HepG2 (cell line): ENCODE measurements around the gene PCGF3. TPM values are rescaled to one million over a fixed set of nuclear protein-coding genes. Genes with fewer than 3 reads are reported as not detected.

Source experiments
- BHLHE40 ChIP-seq: IDR thresholded peaks from 2 replicates; pipeline ENCODE4 v1.6.1; 2011; ENCODE audit warnings: low read length, improper control_type of control experiment
- CEBPG ChIP-seq: IDR thresholded peaks from 2 replicates; pipeline ENCODE4 v1.6.1; 2016
- GATA4 ChIP-seq: sonication (generic); IDR thresholded peaks from 2 replicates; pipeline ENCODE4 v1.6.1; 2016; ENCODE audit warnings: antibody characterized with exemption, low read depth, borderline replicate concordance
- HINFP ChIP-seq: sonication (generic); formaldehyde crosslinking; IDR thresholded peaks from 2 replicates; pipeline ENCODE4 v1.4.0; 2020; ENCODE audit warnings: low read depth, mild to moderate bottlenecking, missing genetic modification reagents
- HMGA1 ChIP-seq: sonication (generic); formaldehyde crosslinking; conservative IDR thresholded peaks from 2 replicates; pipeline ENCODE4 v1.4.0; 2020; ENCODE audit warnings: missing genetic modification reagents
- HNF4G ChIP-seq, 2 experiments: sonication (generic) in 1 of 2; formaldehyde crosslinking in 1 of 2; IDR thresholded peaks; 2 replicates each; pipeline versions ENCODE4 v1.4.0 to v1.6.1; 2011 to 2020; ENCODE audit warnings: borderline replicate concordance in 2 of 2, low read depth in 2 of 2, mild to moderate bottlenecking in 2 of 2, low read length in 1 of 2, missing genetic modification reagents in 1 of 2, moderate library complexity in 1 of 2
- MEF2D ChIP-seq: sonication (generic); formaldehyde crosslinking; IDR thresholded peaks from 2 replicates; pipeline ENCODE4 v1.5.1; 2020; ENCODE audit warnings: mild to moderate bottlenecking, missing genetic modification reagents
- NR2F6 ChIP-seq, 2 experiments: IDR thresholded peaks; 2 replicates each; pipeline ENCODE4 v1.6.1; 2016; ENCODE audit warnings: antibody characterized with exemption in 1 of 2, mild to moderate bottlenecking in 1 of 2
- SAFB2 ChIP-seq: sonication (generic); formaldehyde crosslinking; IDR thresholded peaks from 2 replicates; pipeline ENCODE4 v1.5.1; 2020; ENCODE audit warnings: missing genetic modification reagents, low read depth, mild to moderate bottlenecking, borderline replicate concordance
- SMAD3 ChIP-seq: sonication (generic); formaldehyde crosslinking; IDR thresholded peaks from 2 replicates; pipeline ENCODE4 v1.4.0; 2020; ENCODE audit warnings: missing genetic modification reagents
- SOX13 ChIP-seq, 3 experiments: fragments of 450-650 bp in 1 of 3; sonication (generic) in 1 of 3; formaldehyde crosslinking in 1 of 3; IDR thresholded peaks in 2 of 3; conservative IDR thresholded peaks in 1 of 3; 2 replicates each; pipeline versions ENCODE4 v1.5.0 to v1.6.1; 2016 to 2020; ENCODE audit warnings: antibody characterized with exemption in 1 of 3, mild to moderate bottlenecking in 1 of 3, missing compliant biosample characterization in 1 of 3, missing genetic modification reagents in 1 of 3, moderate library complexity in 1 of 3
- SOX6 ChIP-seq, 2 experiments: fragments of 450-650 bp in 1 of 2; sonication (generic) in 1 of 2; formaldehyde crosslinking in 1 of 2; IDR thresholded peaks; 2 replicates each; pipeline versions ENCODE4 v1.4.0 to v1.6.1; 2017 to 2020; ENCODE audit warnings: antibody characterized with exemption in 1 of 2, mild to moderate bottlenecking in 1 of 2, missing genetic modification reagents in 1 of 2
- THAP9 ChIP-seq: sonication (generic); formaldehyde crosslinking; IDR thresholded peaks from 2 replicates; pipeline ENCODE4; 2020; ENCODE audit warnings: missing genetic modification reagents, mild to moderate bottlenecking, borderline replicate concordance
- ZBTB14 ChIP-seq: sonication (generic); formaldehyde crosslinking; IDR thresholded peaks from 2 replicates; pipeline ENCODE4 v1.4.0; 2020; ENCODE audit warnings: missing genetic modification reagents
- ZNF205 ChIP-seq: IDR thresholded peaks from 2 replicates; pipeline ENCODE4 v1.6.1; 2018; ENCODE audit warnings: missing biosample characterization, missing genetic modification reagents
- ZNF264 ChIP-seq: sonication (generic); formaldehyde crosslinking; IDR thresholded peaks from 2 replicates; pipeline ENCODE4 v1.4.0; 2020; ENCODE audit warnings: missing genetic modification reagents
- ZNF414 ChIP-seq: sonication (generic); formaldehyde crosslinking; IDR thresholded peaks from 2 replicates; pipeline ENCODE4 v1.5.0; 2020; ENCODE audit warnings: missing genetic modification reagents
- ZNF672 ChIP-seq: sonication (generic); formaldehyde crosslinking; IDR thresholded peaks from 2 replicates; pipeline ENCODE4 v1.8.1; 2022; ENCODE audit warnings: missing genetic modification reagents
- ZNF703 ChIP-seq: sonication (generic); formaldehyde crosslinking; IDR thresholded peaks from 2 replicates; pipeline ENCODE4 v1.5.1; 2020; ENCODE audit warnings: missing genetic modification reagents, mild to moderate bottlenecking, moderate library complexity, borderline replicate concordance
- ZNF737 ChIP-seq: sonication (generic); formaldehyde crosslinking; IDR thresholded peaks from 2 replicates; pipeline ENCODE4 v1.5.0; 2020; ENCODE audit warnings: missing genetic modification reagents, mild to moderate bottlenecking, borderline replicate concordance
- ZNF747 ChIP-seq: sonication (generic); formaldehyde crosslinking; IDR thresholded peaks from 2 replicates; pipeline ENCODE4 v1.8.1; 2023; ENCODE audit warnings: missing genetic modification reagents, mild to moderate bottlenecking, borderline replicate concordance
- polyA plus RNA-seq, 8 experiments: library from polyadenylated mRNA; depleted of rRNA in 3 of 8; stranded (reverse) in 7 of 8; unstranded in 1 of 8; fragments of >200 nt; fragmentation: Illumina TruSeq in 4 of 8; extraction: Trizol in 4 of 8; gene quantifications; 2 replicates each; pipeline versions ENCODE4 v1.2.1 to v1.2.3, GENCODE V29; 2011 to 2016; ENCODE audit warnings: low read depth in 4 of 8, missing spikeins in 1 of 8, mixed read lengths in 1 of 8; ENCODE audit not compliant: insufficient read depth in 1 of 8
- total RNA-seq, 5 experiments: library from RNA; depleted of rRNA; stranded (reverse); fragments of >200 nt; fragmentation: Illumina TruSeq; extraction: Trizol; gene quantifications; 2 replicates each; pipeline ENCODE4 v1.2.3, GENCODE V29; 2016; ENCODE audit warnings: low read depth in 1 of 5

Gene PCGF3
- total and polyA plus RNA-seq, 2 of the 13 experiments (the other 11 are each of a cell fraction or from before 2014, with no cell fraction given): 28.6 to 66.2 TPM

- TF ChIP-seq ZNF414 (CRISPR knock-in tag) (no peak), ZNF747 (CRISPR knock-in tag) (peak; percentile 52; the same call in 1 of the 2 replicates), ZNF264 (CRISPR knock-in tag) (0 out of 2 replicates have a peak, but pooled peaks have one; percentile 17), HNF4G (IDR thresholded peaks at IDR 0.05; ENCODE audit: borderline replicate concordance, low read depth, low read length) (no peak), HNF4G (CRISPR knock-in tag; IDR thresholded peaks at IDR 0.05; ENCODE audit: borderline replicate concordance, low read depth) (no peak), ZBTB14 (CRISPR knock-in tag) (no peak), SAFB2 (CRISPR knock-in tag) (0 out of 2 replicates have a peak, but pooled peaks have one; percentile 36), NR2F6 (IDR thresholded peaks at IDR 0.05) (peak; percentile 58), NR2F6 (CRISPR knock-in tag; IDR thresholded peaks at IDR 0.05) (peak; percentile 80), SOX6 (IDR thresholded peaks at IDR 0.05) (no peak), SOX6 (CRISPR knock-in tag; IDR thresholded peaks at IDR 0.05) (peak; percentile 58; the same call in 1 of the 2 replicates), HINFP (CRISPR knock-in tag) (no peak), GATA4 (0 out of 2 replicates have a peak, but pooled peaks have one; percentile 41), SMAD3 (CRISPR knock-in tag) (no peak), ZNF672 (CRISPR knock-in tag) (no peak), ZNF703 (CRISPR knock-in tag) (no peak), ZNF205 (CRISPR knock-in tag) (no peak), SOX13 (IDR thresholded peaks at IDR 0.05) (no peak), SOX13 (CRISPR knock-in tag; conservative IDR thresholded peaks at IDR 0.05 in 1 of 2, IDR thresholded peaks at IDR 0.05 in 1 of 2) (0 out of 4 replicates have a peak, but pooled peaks of 1 of the 2 experiments have one; percentile 5), ZNF737 (CRISPR knock-in tag) (no peak), THAP9 (peak; percentile 13; the same call in 1 of the 2 replicates), CEBPG (CRISPR knock-in tag) (peak; percentile 69), MEF2D (no peak; the same call in 1 of the 2 replicates), BHLHE40 (no peak), HMGA1 (no peak)
These were observed 18.3 kb upstream of the PCGF3 start (continued) for GRCh38 chr4:687048-687970.
